GM18507 (cell line): Measurements from ENCODE around the gene BTG2.
A peak's percentile ranks its signal among the peaks of the same experiment; 100 is the strongest.
"Not testable (repeated sequence)": the region's sequence is repeated elsewhere in the genome, so short reads cannot be mapped to it uniquely, and the experiment has no call there.

Experiments
- DNase-seq: peaks from one replicate; pipeline ENCODE4 v3.0.0; 2011; ENCODE audit warnings: low read depth; ENCODE audit not compliant: insufficient read length; ENCODE audit errors: extremely low spot score
- FAIRE-seq: peaks from 2 replicates; lab custom pipeline; 2011; peaks lifted over from hg19 to GRCh38; lab: Jason Lieb, UNC

The BTG2 gene

GRCh38 chr1:203311368-203312301, 6.3 kb downstream of the BTG2 start:
- DNase-seq (no peak), FAIRE-seq (no peak)

- DNase-seq, FAIRE-seq: not testable (repeated sequence)
These were observed 8.9 kb downstream of the BTG2 start for GRCh38 chr1:203314025-203314759.

GRCh38 chr1:203316626-203317093, 11.3 kb downstream of the BTG2 start:
- FAIRE-seq (no peak), DNase-seq (no peak)

- FAIRE-seq (no peak), DNase-seq (no peak)
These were observed 12.3 kb downstream of the BTG2 start for GRCh38 chr1:203317429-203318228.

- DNase-seq: no peak
- FAIRE-seq: no peak
These were observed 12.9 kb downstream of the BTG2 start for GRCh38 chr1:203318229-203318517.

GRCh38 chr1:203320591-203321272, 15.4 kb downstream of the BTG2 start:
- FAIRE-seq (peak; percentile 94), DNase-seq (peak; percentile 37)

- DNase-seq: no peak
- no peak for FAIRE-seq
These were observed 16.1 kb downstream of the BTG2 start for GRCh38 chr1:203321273-203322052.

GRCh38 chr1:203322500-203323179, 17.3 kb downstream of the BTG2 start:
- DNase-seq: no peak
- no peak for FAIRE-seq

GRCh38 chr1:203323587-203323986, 18.3 kb downstream of the BTG2 start:
- no peak for FAIRE-seq
- DNase-seq: no peak

GRCh38 chr1:203324105-203325025, 19.0 kb downstream of the BTG2 start:
- DNase-seq: no peak
- peak; percentile 29 for FAIRE-seq

GRCh38 chr1:203325026-203325417, 19.7 kb downstream of the BTG2 start:
- FAIRE-seq: peak; percentile 95
- peak; percentile 65 for DNase-seq

GRCh38 chr1:203325418-203326091, 20.2 kb downstream of the BTG2 start:
- FAIRE-seq: peak; percentile 69
- DNase-seq: no peak

- FAIRE-seq (peak; percentile 86), DNase-seq (peak; percentile 91)
These were observed 21.7 kb downstream of the BTG2 start for GRCh38 chr1:203326830-203327683.

GRCh38 chr1:203327684-203328457, 22.6 kb downstream of the BTG2 start:
- FAIRE-seq: no peak
- DNase-seq: no peak

- DNase-seq: no peak
These were observed 23.4 kb downstream of the BTG2 start for GRCh38 chr1:203328714-203329122.

More at GRCh38 chr1:203328714-203329122, 23.4 kb downstream of the BTG2 start:
- no peak for FAIRE-seq
